Natural killer cell (primary cell): Measurements from ENCODE around the gene HSPA1A. TPM values are rescaled to one million over a fixed set of nuclear protein-coding genes. Genes with fewer than 3 reads are reported as not detected.
"Not testable (repeated sequence)": the region's sequence is repeated elsewhere in the genome, so short reads cannot be mapped to it uniquely, and the experiment has no call there.

Source experiments
- ATAC-seq, 3 donors: fragments of 150-1000 bp in 2 of 3; fragments of 200-7000 bp in 1 of 3; cut with Tn5 transposase; 1 replicate in 1 of 3; 2 replicates in 2 of 3; pipeline ENCODE4 v1.10.0; 2021; ENCODE audit warnings: mild to moderate bottlenecking in 2 of 3, moderate library complexity in 2 of 3
- DNase-seq, 2 donors: peaks; one replicate each; pipeline versions ENCODE4 v3.0.0 to v3.0.0-alpha.2; 2013 to 2021; ENCODE audit warnings: mixed read lengths in 1 of 2
- H3K27ac ChIP-seq: one replicate; pipeline ENCODE4 v1.5.1; 2013; ENCODE audit warnings: mild to moderate bottlenecking, low read length
- H3K27me3 ChIP-seq: one replicate; pipeline ENCODE4 v1.6.1; 2013; ENCODE audit warnings: low read length; ENCODE audit not compliant: control insufficient read depth, insufficient read depth
- H3K36me3 ChIP-seq: one replicate; pipeline ENCODE4 v1.6.1; 2013; ENCODE audit warnings: low read length; ENCODE audit not compliant: control insufficient read depth, insufficient read depth
- H3K4me1 ChIP-seq: one replicate; pipeline ENCODE4 v1.6.1; 2013; ENCODE audit warnings: low read length; ENCODE audit not compliant: control insufficient read depth, insufficient read depth
- H3K4me3 ChIP-seq: one replicate; pipeline ENCODE4 v1.5.1; 2013; ENCODE audit warnings: low read length
- H3K9me3 ChIP-seq: one replicate; pipeline ENCODE4 v1.6.1; 2013; ENCODE audit warnings: low read length; ENCODE audit not compliant: control insufficient read depth, insufficient read depth
- H3K27ac Mint-ChIP-seq, 2 donors: one replicate each; pipeline ENCODE4 v1.8.0; 2022; ENCODE audit warnings: mild to moderate bottlenecking in 2 of 2, mixed read lengths in 2 of 2, moderate library complexity in 1 of 2
- H3K27me3 Mint-ChIP-seq, 2 donors: one replicate each; pipeline ENCODE4 v1.8.0; 2022; ENCODE audit warnings: low read depth in 2 of 2, mixed read lengths in 2 of 2
- H3K36me3 Mint-ChIP-seq: one replicate; pipeline ENCODE4 v1.8.0; 2022; ENCODE audit warnings: mixed read lengths
- H3K4me1 Mint-ChIP-seq, 2 donors: one replicate each; pipeline ENCODE4 v1.8.0; 2022; ENCODE audit warnings: mixed read lengths in 2 of 2
- H3K4me3 Mint-ChIP-seq: one replicate; pipeline ENCODE4 v1.8.0; 2022; ENCODE audit warnings: mild to moderate bottlenecking, moderate library complexity, mixed read lengths
- H3K9me3 Mint-ChIP-seq, 2 donors: one replicate each; pipeline ENCODE4 v1.8.0; 2022; ENCODE audit warnings: mixed read lengths in 2 of 2
- CTCF ChIP-seq: fragments of 200-600 bp; IDR thresholded peaks from one replicate; pipeline ENCODE4 v1.8.0; 2022; ENCODE audit warnings: antibody characterized with exemption
- WGBS: methylation state at CpG from one replicate; pipeline ENCODE4 v1.1.7; 2013; ENCODE audit warnings: missing lambda C conversion rate; ENCODE audit not compliant: insufficient coverage; 5-methylcytosine and 5-hydroxymethylcytosine counted together
- intact Hi-C: fragments of 100-400 bp; cut with micrococcal nuclease; formaldehyde crosslinking; loops from one replicate; pipeline ENCODE4 v1.14.2; 2022
- total RNA-seq, 4 donors: library from RNA; stranded (reverse); fragments of 120-200 nt in 1 of 4; gene quantifications; one replicate each; pipeline versions ENCODE4 v1.2.3 to v1.2.4, GENCODE V29; 2013 to 2022

Gene HSPA1A
- total RNA-seq, 3 donors from 2014 or later (not counting 1 experiment from before 2014, with no cell fraction given), result 24.4 to 34.6 (median 34.5) TPM

- Mint-ChIP-seq H3K4me1 (peaks cover 25 to 30% of the 10 kb centered on the region in 2 donors), H3K9me3 (no peaks in the 10 kb centered on the region), H3K36me3 (no peaks in the 10 kb centered on the region), H3K4me3 (peak overlapping the region; percentile 2), H3K27me3 (no peaks in the 10 kb centered on the region), H3K27ac (peak overlapping the region; percentile 5 to 96)
- 79% methylated on average over 2 of the region's 2 CpGs for WGBS
- Histone ChIP-seq H3K4me1 (peaks cover 31% of the 10 kb centered on the region), H3K4me3 (no peak overlapping the region), H3K27ac (peak overlapping the region; percentile 60), H3K27me3 (no peaks in the 10 kb centered on the region), H3K36me3 (peaks cover 5% of the 10 kb centered on the region), H3K9me3 (no peaks in the 10 kb centered on the region)
- DNase-seq (no peak), ATAC-seq (no peak)
- intact Hi-C loops, result loop anchor here (5.0 kb wide), 1 partner anchor 35 kb away; no protein-coding TSS in a partner anchor
- no peak for TF ChIP-seq CTCF
Observed at GRCh38 chr6:31796993-31797385, 18.4 kb upstream of the HSPA1A start.

DNA sequence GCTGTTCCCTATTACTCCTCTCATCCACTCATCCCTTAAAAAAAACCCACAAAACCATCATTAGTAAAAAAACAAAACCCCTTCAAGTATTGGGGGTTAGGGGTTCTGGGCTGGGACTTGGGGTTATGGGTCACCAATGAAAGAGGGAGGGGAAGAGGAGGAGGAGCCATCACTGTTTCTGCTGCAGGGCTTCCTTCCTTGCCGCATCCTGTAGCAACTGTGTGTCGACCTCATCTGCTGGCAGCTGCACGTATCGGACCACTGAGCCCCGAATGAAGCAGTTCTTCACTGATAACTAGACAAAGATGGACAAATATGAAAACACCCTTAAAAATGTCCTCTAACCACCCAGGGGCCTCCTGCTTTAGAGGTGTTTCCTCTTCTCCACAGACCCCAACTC is 17.8 kb upstream of the HSPA1A start:
- Mint-ChIP-seq H3K4me1 (peaks cover 25 to 30% of the 10 kb centered on the region in 2 donors), H3K9me3 (no peaks in the 10 kb centered on the region), H3K4me3 (peak overlapping the region; percentile 61), H3K27me3 (no peaks in the 10 kb centered on the region), H3K36me3 (no peaks in the 10 kb centered on the region), H3K27ac (peak overlapping the region; percentile 5 to 96)
- Histone ChIP-seq H3K27me3 (no peaks in the 10 kb centered on the region), H3K4me3 (no peak overlapping the region), H3K27ac (peak overlapping the region; percentile 60), H3K36me3 (peaks cover 3% of the 10 kb centered on the region), H3K4me1 (peaks cover 31% of the 10 kb centered on the region), H3K9me3 (no peaks in the 10 kb centered on the region)
- 9% methylated on average over 5 of the region's 5 CpGs for WGBS
- intact Hi-C loops, result loop anchor here (5.0 kb wide), 1 partner anchor 35 kb away; no protein-coding TSS in a partner anchor
- no peak for TF ChIP-seq CTCF
- no peak for ATAC-seq
- peak in 1 of 2 donors; percentile 71 for DNase-seq

GRCh38 chr6:31799781-31800180 is 15.6 kb upstream of the HSPA1A start:
- no peaks in the 10 kb centered on the region for H3K9me3 Mint-ChIP-seq

GRCh38 chr6:31801031-31801927 is 14.1 kb upstream of the HSPA1A start:
- DNase-seq, H3K9me3 ChIP-seq, H3K27me3 Mint-ChIP-seq, H3K27ac ChIP-seq, H3K36me3 Mint-ChIP-seq, ATAC-seq, H3K9me3 Mint-ChIP-seq, H3K4me3 ChIP-seq, H3K36me3 ChIP-seq, intact Hi-C loops, H3K27ac Mint-ChIP-seq, H3K4me3 Mint-ChIP-seq, H3K27me3 ChIP-seq: not testable (repeated sequence)
- peaks cover 12 to 18% of the 10 kb centered on the region in 2 donors for H3K4me1 Mint-ChIP-seq
- 97% methylated on average over 6 of the region's 8 CpGs for WGBS
- peaks cover 27% of the 10 kb centered on the region for H3K4me1 ChIP-seq

More at GRCh38 chr6:31799781-31800180, 15.6 kb upstream of the HSPA1A start:
- Mint-ChIP-seq H3K27ac (no peak overlapping the region), H3K4me3 (no peak overlapping the region), H3K4me1 (peaks cover 13 to 18% of the 10 kb centered on the region in 2 donors), H3K36me3 (no peaks in the 10 kb centered on the region), H3K27me3 (no peaks in the 10 kb centered on the region)
- no peak overlapping the region for H3K4me3 ChIP-seq
- DNase-seq (no peak), ATAC-seq (no peak)
- intact Hi-C loops, result loop anchor here (5.0 kb wide), 1 partner anchor 33 kb away; no protein-coding TSS in a partner anchor
- no peaks in the 10 kb centered on the region for H3K9me3 ChIP-seq
- no peak overlapping the region for H3K27ac ChIP-seq
- peaks cover 2% of the 10 kb centered on the region for H3K36me3 ChIP-seq
- TF ChIP-seq CTCF, result no peak
- 96% methylated on average over 11 of the region's 12 CpGs for WGBS
- no peaks in the 10 kb centered on the region for H3K27me3 ChIP-seq
- peaks cover 27% of the 10 kb centered on the region for H3K4me1 ChIP-seq
